ENCODE results near the gene GJC2. TPM values are rescaled to one million over a fixed set of nuclear protein-coding genes. Genes with fewer than 3 reads are reported as not detected.

The GJC2 gene
- 10 to 100 TPM in 1 of 5 donors, 1 to 10 TPM in 2, not detected in 2; 1.3 to 26.6 (median 1.7) TPM for total RNA-seq
- polyA plus RNA-seq, result 1 to 10 TPM in 1 of 3 donors, under 1 TPM in 2; 0.46 to 1.8 (median 0.87) TPM
- long read RNA-seq, donor 1, partial matches to known transcripts, result 0 of 1 reads
- long read RNA-seq, donor 1, other reads (novel, unspliced or antisense), result 0 of 1 reads
- long read RNA-seq, donor 2, partial matches to known transcripts, result 0 of 3 reads
- long read RNA-seq, donor 2, other reads (novel, unspliced or antisense), result 0 of 3 reads
- long read RNA-seq, donor 3, result 0 reads
- long read RNA-seq, donor 4, result 0 reads
- long read RNA-seq, donor 5, partial matches to known transcripts, result 7 of 8 reads
- long read RNA-seq, donor 5, other reads (novel, unspliced or antisense), result 0 of 8 reads
- long read RNA-seq, donor 6, result 0 reads
- long read RNA-seq, donor 7, partial matches to known transcripts, result 0 of 3 reads
- long read RNA-seq, donor 7, other reads (novel, unspliced or antisense), result 0 of 3 reads
- long read RNA-seq, donor 8, result 0 reads
- long read RNA-seq, donor 9, result 0 reads
- long read RNA-seq, donor 10, partial matches to known transcripts, result 7 of 7 reads
- long read RNA-seq, donor 10, other reads (novel, unspliced or antisense), result 0 of 7 reads

DNA sequence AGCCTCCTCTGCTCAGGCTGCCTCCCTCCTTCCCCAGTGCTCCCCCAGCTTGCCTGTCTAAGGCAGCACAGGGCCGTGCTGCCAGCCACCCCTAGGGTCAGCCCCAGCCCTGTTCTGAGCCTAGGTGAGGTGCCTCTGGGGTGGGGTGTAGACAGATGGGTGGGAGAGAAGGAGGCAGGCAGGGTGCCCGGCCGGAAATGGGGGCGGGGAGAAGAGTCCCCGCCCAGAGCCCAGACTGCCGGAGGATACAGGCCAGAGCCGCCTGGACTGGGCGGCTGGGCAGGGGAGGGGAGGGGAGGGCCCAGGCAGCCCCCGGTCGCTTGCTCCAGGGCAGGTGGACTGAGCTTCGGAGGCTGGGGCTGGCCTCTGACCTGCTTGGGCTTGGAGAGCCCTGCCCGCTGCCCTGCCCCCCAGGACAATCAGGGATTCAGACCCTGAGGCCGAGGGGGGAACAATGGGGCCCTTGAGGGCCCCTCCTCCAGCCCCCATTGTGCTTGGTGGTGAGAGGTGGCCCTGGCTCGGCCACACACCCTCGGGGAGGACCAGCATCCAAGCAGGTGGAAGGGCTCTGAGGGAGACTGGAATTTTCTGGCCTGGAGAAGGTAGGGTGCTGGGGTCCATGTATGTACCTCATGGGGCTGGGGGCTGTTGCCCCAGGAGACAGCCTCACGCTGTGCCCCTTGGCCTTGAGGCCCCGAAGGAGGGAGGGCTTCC lies at the start of gene GJC2:
Gene GJC2, plus strand, starts transcription at position 525 of the 714 bp plus-strand sequence. CDS start 7,829 bp downstream, outside the sequence.
- H3K4me1 ChIP-seq, result peaks cover 34 to 75% (median 56%) of the 10 kb centered on the region in 4 donors
- H3K9me3 ChIP-seq, result no peaks in the 10 kb centered on the region
- peak within 1 kb of the TSS; percentile 47 to 93 (median 86) for H3K27ac ChIP-seq
- H3K4me3 ChIP-seq, result peak within 1 kb of the TSS; percentile 31 to 38 (median 34)
- peak in 1 of 2 donors; percentile 91 for DNase-seq
- intact Hi-C loops (cut with DNase I; ENCODE audit: low total_unique reads), result loop anchor here (10.0 kb wide), 1 partner anchor 55 kb away; no protein-coding TSS in a partner anchor
- 28 to 38% (median 35%) methylated on average over 13 to 17 of the region's 17 CpGs for WGBS, 5 donors
- TF ChIP-seq EP300 (IDR thresholded peaks at IDR 0.05) (no peak), POLR2A (IDR thresholded peaks at IDR 0.05) (no peak), POLR2AphosphoS5 (IDR thresholded peaks at IDR 0.05) (no peak)
- TF ChIP-seq, protein P1, sequence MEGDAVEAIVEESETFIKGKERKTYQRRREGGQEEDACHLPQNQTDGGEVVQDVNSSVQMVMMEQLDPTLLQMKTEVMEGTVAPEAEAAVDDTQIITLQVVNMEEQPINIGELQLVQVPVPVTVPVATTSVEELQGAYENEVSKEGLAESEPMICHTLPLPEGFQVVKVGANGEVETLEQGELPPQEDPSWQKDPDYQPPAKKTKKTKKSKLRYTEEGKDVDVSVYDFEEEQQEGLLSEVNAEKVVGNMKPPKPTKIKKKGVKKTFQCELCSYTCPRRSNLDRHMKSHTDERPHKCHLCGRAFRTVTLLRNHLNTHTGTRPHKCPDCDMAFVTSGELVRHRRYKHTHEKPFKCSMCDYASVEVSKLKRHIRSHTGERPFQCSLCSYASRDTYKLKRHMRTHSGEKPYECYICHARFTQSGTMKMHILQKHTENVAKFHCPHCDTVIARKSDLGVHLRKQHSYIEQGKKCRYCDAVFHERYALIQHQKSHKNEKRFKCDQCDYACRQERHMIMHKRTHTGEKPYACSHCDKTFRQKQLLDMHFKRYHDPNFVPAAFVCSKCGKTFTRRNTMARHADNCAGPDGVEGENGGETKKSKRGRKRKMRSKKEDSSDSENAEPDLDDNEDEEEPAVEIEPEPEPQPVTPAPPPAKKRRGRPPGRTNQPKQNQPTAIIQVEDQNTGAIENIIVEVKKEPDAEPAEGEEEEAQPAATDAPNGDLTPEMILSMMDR (IDR thresholded peaks at IDR 0.05), result no peak
- H3K36me3 ChIP-seq, result peaks cover 29 to 48% (median 46%) of the 10 kb centered on the region in 4 donors
- no peaks in the 10 kb centered on the region for H3K27me3 ChIP-seq

DNA sequence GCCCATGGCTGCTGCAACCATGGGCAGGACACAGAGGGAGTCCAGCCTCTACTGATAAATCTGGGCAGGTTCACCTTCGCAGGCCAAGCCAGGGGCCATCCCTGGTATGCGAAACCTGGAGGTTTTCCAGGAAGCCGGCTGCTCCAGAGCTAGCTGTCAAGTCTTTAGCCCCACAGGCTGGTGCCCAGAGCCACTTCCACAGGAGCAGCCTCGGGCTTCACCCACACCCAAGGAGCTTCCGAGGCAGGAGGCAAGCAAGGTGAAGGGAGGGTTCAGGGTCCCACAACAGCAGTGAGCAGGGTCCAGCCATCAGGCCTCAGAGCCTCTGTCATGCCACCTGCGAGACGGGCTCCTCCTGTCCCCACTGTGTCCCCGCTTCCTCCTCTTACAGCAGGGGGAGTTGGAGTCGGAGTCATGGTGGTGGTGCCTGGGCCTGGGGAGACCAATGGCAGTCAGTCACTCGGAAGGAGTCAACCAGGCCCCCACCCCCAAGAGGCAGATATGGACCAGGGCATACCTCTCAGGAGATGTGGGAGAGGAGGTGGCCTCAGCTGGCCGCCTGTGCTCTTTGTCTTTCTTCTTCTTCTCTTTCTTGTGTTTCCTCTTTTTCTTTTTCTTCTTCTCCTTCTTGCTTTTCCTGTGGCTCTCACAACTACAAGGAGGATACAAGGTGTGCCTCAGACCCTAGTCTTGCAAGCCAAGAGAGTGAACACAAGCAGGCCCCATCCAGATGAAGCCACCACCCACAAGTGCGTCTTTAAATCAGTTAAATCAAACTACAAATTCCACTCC lies 48.7 kb upstream of the GJC2 start:
- intact Hi-C loops (cut with DNase I; ENCODE audit: low total_unique reads), result no loop called here
- no peaks in the 10 kb centered on the region for H3K9me3 ChIP-seq
- peaks cover 51 to 64% (median 57%) of the 10 kb centered on the region in 4 donors for H3K36me3 ChIP-seq
- H3K27ac ChIP-seq, result peak overlapping the region in 4 of 5 donors; percentile 90 to 96 (median 95)
- peaks cover 20 to 63% (median 53%) of the 10 kb centered on the region in 4 donors for H3K4me1 ChIP-seq
- H3K27me3 ChIP-seq, result no peaks in the 10 kb centered on the region
- WGBS, 5 donors, result 57 to 71% (median 62%) methylated on average over 9 to 12 of the region's 12 CpGs
- TF ChIP-seq, protein P1 (IDR thresholded peaks at IDR 0.05), result no peak
- DNase-seq, result peak in 1 of 2 donors; percentile 45
- H3K4me3 ChIP-seq, result peak overlapping the region in 1 of 4 donors; percentile 88

DNA sequence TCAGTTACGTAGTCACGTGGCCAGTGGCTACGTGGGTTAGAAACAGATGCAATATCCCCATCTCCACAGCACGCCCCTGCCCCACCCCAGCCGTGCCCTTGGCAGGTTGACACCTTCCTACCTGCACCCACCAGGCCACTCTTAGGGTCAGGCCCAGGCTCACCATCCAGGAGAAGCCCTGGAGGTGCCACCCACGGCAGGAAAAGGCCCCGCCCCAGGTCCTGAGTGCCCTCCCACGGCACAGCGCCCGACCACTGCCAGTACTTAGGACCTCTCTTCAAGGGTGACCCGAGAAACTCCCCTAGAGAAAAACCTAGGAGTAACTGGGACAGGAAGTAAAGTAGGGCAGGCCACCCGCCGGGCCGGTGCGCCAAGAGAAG lies 48.1 kb upstream of the GJC2 start:
- 20 to 30% (median 27%) methylated on average over 10 to 15 of the region's 15 CpGs for WGBS, 5 donors
- Histone ChIP-seq H3K4me3 (peak overlapping the region; percentile 78 to 90 (median 88)), H3K27me3 (no peaks in the 10 kb centered on the region), H3K27ac (peak overlapping the region; percentile 90 to 96 (median 95)), H3K36me3 (peaks cover 51 to 64% (median 57%) of the 10 kb centered on the region in 4 donors), H3K4me1 (peaks cover 20 to 57% (median 47%) of the 10 kb centered on the region in 4 donors), H3K9me3 (no peaks in the 10 kb centered on the region)
- TF ChIP-seq POLR2AphosphoS5 (IDR thresholded peaks at IDR 0.05) (no peak), POLR2A (IDR thresholded peaks at IDR 0.05) (no peak), EP300 (IDR thresholded peaks at IDR 0.05) (no peak)
- TF ChIP-seq, protein P1 (IDR thresholded peaks at IDR 0.05), result no peak
- intact Hi-C loops (cut with DNase I; ENCODE audit: low total_unique reads), result no loop called here
- DNase-seq, result no peak

Data from stomach (tissue), 19 donors.